GM12891 (cell line): ENCODE measurements around the gene UGT1A9.

Experiments used
- DNase-seq: peaks from one replicate; pipeline ENCODE4 v3.0.0; 2011; ENCODE audit warnings: low spot score; ENCODE audit not compliant: insufficient read length
- FAIRE-seq: peaks from 2 replicates; lab custom pipeline; 2011; peaks lifted over from hg19 to GRCh38; lab: Jason Lieb, UNC
- PAX5 ChIP-seq: IDR thresholded peaks from 2 replicates; pipeline ENCODE4 v1.6.1; 2011; ENCODE audit warnings: low read length, moderate library complexity, mild to moderate bottlenecking; ENCODE audit not compliant: insufficient read depth, severe bottlenecking
- POLR2A ChIP-seq: IDR thresholded peaks from 2 replicates; pipeline ENCODE4 v1.6.1; 2011; ENCODE audit warnings: low read depth, low read length, control low read depth
- POLR2AphosphoS5 ChIP-seq: IDR thresholded peaks from 2 replicates; pipeline ENCODE4 v1.6.1; 2011; ENCODE audit warnings: low read depth, low read length, control low read depth
- POU2F2 ChIP-seq: IDR thresholded peaks from 2 replicates; pipeline ENCODE4 v1.6.1; 2011; ENCODE audit warnings: low read depth, mild to moderate bottlenecking, control low read depth, low read length, moderate library complexity
- SPI1 ChIP-seq: IDR thresholded peaks from 2 replicates; pipeline ENCODE4 v1.6.1; 2011; ENCODE audit warnings: low read depth, low read length, control low read depth
- TAF1 ChIP-seq: IDR thresholded peaks from 2 replicates; pipeline ENCODE4 v1.6.1; 2011; ENCODE audit warnings: low read depth, low read length, control low read depth

UGT1A9 gene

GRCh38 chr2:233679196-233679595 lies 7.5 kb downstream of the UGT1A9 start:
- no peak for DNase-seq
- FAIRE-seq = no peak
- TF ChIP-seq TAF1 = no peak

- TF ChIP-seq POU2F2 (no peak), TAF1 (no peak), POLR2AphosphoS5 (no peak), POLR2A (no peak), PAX5 (no peak), SPI1 (no peak)
- no peak for DNase-seq
- no peak for FAIRE-seq
These were observed 8.8 kb downstream of the UGT1A9 start for GRCh38 chr2:233680361-233681045.

DNA sequence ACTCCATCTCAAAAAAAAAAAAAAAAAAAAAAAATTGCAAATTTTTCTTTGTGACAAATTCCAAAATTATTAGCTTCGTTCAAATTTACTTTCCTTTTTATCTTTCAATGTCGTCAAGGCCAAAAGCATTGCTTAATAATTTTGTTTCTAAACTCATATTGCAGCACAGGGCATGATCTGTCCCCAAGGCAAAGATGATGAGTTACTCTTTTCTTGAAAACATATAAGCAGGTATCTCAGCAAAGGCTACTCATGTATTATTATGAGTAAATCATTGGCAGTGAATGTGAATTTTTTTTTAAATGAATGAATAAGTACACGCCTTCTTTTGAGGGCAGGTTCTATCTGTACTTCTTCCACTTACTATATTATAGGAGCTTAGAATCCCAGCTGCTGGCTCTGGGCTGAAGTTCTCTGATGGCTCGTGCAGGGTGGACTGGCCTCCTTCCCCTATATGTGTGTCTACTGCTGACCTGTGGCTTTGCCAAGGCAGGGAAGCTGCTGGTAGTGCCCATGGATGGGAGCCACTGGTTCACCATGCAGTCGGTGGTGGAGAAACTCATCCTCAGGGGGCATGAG lies 9.9 kb downstream of the UGT1A9 start, which contains the start of gene UGT1A7:
UGT1A7 (plus strand) TSS at position 381 of the 579 bp plus-strand sequence; CDS start at position 418, 37 bp downstream.
- no peak for DNase-seq
- TF ChIP-seq POLR2AphosphoS5 (no peak), TAF1 (no peak), PAX5 (no peak), POLR2A (no peak), SPI1 (no peak), POU2F2 (no peak)
- FAIRE-seq = no peak

DNA sequence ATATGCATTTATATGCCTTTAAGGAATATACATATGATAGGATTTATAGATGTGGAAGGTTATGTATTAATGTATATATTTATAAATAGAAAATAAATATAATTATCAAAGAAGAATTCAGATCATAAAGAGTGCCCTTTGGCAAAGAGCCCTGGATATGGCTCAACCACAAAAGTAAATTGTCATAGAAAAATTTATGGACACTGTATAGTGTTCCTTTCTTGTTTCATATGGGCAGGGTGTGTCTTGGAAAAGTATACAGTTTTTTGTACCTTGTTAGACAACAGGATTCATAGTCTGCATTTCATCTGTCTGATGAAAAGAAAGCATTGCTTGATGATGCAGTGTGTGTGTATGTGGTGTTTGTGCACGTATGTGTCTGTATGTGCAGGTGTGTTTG lies 12.9 kb downstream of the UGT1A9 start:
- no peak for FAIRE-seq
- no peak for DNase-seq
- no peak for TF ChIP-seq TAF1
- TF ChIP-seq POLR2AphosphoS5 = no peak
- no peak for TF ChIP-seq POU2F2
- no peak for TF ChIP-seq POLR2A
- TF ChIP-seq SPI1 = no peak
- no peak for TF ChIP-seq PAX5

DNA sequence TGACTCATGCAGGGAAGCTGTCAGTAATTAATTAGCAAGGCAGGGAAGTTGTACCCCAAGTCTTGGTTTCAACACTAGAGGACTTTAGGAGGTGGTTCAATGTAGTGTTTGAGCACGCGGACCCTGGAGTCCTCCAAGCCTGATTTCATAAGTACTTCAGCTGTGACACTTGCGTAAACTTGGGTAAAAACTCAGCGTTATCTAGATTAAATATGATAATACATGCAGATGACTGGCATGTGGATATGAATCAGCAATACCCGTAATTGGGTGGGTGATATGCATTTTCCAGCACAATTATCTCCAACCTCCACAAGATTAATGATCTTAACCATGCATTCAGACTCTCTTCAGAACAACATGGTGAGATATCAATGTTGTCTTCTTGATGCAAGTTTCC lies 15.2 kb downstream of the UGT1A9 start:
- DNase-seq = no peak
- TF ChIP-seq PAX5 = no peak
- no peak for TF ChIP-seq POLR2A
- TF ChIP-seq POU2F2 = no peak
- no peak for TF ChIP-seq TAF1

GRCh38 chr2:233688341-233688740 lies 16.6 kb downstream of the UGT1A9 start:
- no peak for TF ChIP-seq POLR2A
- no peak for TF ChIP-seq SPI1
- TF ChIP-seq TAF1 = no peak
- TF ChIP-seq PAX5 = no peak
- TF ChIP-seq POLR2AphosphoS5 = no peak
- no peak for TF ChIP-seq POU2F2
- FAIRE-seq = no peak
- no peak for DNase-seq

More for the DNA sequence above, 15.2 kb downstream of the UGT1A9 start:
- no peak for FAIRE-seq

- DNase-seq (no peak), FAIRE-seq (no peak)
These were observed 17.3 kb downstream of the UGT1A9 start for GRCh38 chr2:233689031-233689430.

DNA sequence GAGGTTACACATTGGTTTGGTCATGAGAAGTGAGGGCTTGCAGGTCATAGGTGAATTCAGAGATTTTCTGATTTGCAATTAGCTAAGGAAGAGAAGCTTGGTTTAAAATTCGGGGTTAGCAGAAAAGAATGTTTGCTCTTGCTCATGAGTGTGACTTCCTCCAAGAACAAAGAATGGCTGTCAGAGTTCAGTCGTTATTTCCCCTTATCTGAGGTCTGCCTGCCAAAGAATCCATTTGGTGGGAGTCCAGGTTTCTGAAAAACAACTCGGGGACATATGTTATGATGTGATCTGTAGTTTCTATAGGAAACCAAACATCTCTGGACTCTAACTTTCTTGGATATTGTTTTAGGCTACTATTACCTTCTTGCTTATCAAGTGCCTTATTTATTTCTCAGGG lies 17.8 kb downstream of the UGT1A9 start:
- no peak for DNase-seq
- TF ChIP-seq PAX5 (no peak), SPI1 (no peak), POU2F2 (no peak), POLR2AphosphoS5 (no peak), POLR2A (no peak), TAF1 (no peak)
- FAIRE-seq = no peak

More at GRCh38 chr2:233689031-233689430, 17.3 kb downstream of the UGT1A9 start:
- no peak for TF ChIP-seq PAX5
- no peak for TF ChIP-seq POLR2A
- TF ChIP-seq POLR2AphosphoS5 = no peak
- TF ChIP-seq POU2F2 = no peak
- no peak for TF ChIP-seq TAF1
- TF ChIP-seq SPI1 = no peak

DNA sequence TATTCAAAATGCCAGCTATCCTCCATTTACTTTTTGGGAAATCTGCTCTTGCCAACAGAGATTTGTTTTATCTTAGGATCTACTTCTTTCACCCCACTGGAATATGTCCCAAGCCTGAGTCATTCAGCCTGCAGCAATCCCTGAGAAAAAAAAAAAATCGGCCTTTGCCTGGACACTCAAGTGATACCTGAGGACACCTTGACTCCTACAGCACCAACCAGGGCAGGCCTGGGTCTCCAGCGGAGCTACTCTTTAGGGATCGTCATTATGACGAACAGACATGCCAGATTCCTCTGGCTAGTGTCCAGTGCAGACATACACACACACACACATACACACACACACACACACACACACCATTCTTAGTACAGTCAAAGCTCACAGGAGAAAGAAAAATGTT lies 18.7 kb downstream of the UGT1A9 start:
- TF ChIP-seq PAX5 (no peak), POU2F2 (no peak), POLR2AphosphoS5 (no peak), TAF1 (no peak), SPI1 (no peak)
- DNase-seq (no peak), FAIRE-seq (no peak)
